GM10248 (cell line): ENCODE results near the gene MYOZ2.
"Not testable (repeated sequence)": the region's sequence is repeated elsewhere in the genome, so short reads cannot be mapped to it uniquely, and the experiment has no call there.

Source experiments
- CTCF ChIA-PET: fragments of 300-600 bp; sonication (Branson Sonifier 250); formaldehyde crosslinking; extraction: SDS; loops from one replicate; lab custom pipeline; 2021; ENCODE audit warnings: antibody characterized with exemption; lab: Yijun Ruan, JAX
- POLR2A ChIA-PET: fragments of 350-650 bp; sonication (Branson Sonifier 250); formaldehyde crosslinking; extraction: SDS; loops from one replicate; lab custom pipeline; 2020; ENCODE audit warnings: antibody characterized with exemption; lab: Yijun Ruan, JAX
- DNase-seq: peaks from one replicate; pipeline ENCODE4 v3.0.0; 2012; ENCODE audit errors: extremely low spot score
- CTCF ChIP-seq: IDR thresholded peaks from 2 replicates; pipeline ENCODE4 v1.5.1; 2012; ENCODE audit warnings: mild to moderate bottlenecking, low read depth; ENCODE audit errors: extremely low read depth, missing control alignments, control extremely low read depth

MYOZ2 gene

GRCh38 chr4:119142833-119143232, 7.2 kb downstream of the MYOZ2 start:
- ChIA-PET POLR2A (no interaction called here), CTCF (no interaction called here)
- no peak for TF ChIP-seq CTCF
- DNase-seq, result no peak

- CTCF ChIA-PET, result interaction anchor here (0.9 kb wide), 1 partner anchor 20 kb away, joined by 3 read pairs; no protein-coding TSS in a partner anchor
- DNase-seq, POLR2A ChIA-PET: not testable (repeated sequence)
Observed at GRCh38 chr4:119143341-119143740, 7.7 kb downstream of the MYOZ2 start.

GRCh38 chr4:119149110-119149509, 13.5 kb downstream of the MYOZ2 start:
- no peak for DNase-seq
- no peak for TF ChIP-seq CTCF
- CTCF ChIA-PET, result interaction anchor here (0.7 to 1.0 kb wide), 2 partner anchors 9 to 12 kb away, joined by 4 read pairs; no protein-coding TSS in a partner anchor
- POLR2A ChIA-PET, result no interaction called here

GRCh38 chr4:119151161-119151560, 15.5 kb downstream of the MYOZ2 start:
- ChIA-PET POLR2A (no interaction called here), CTCF (no interaction called here)
- no peak for DNase-seq
- no peak for TF ChIP-seq CTCF

GRCh38 chr4:119152741-119153140, 17.1 kb downstream of the MYOZ2 start:
- no peak for TF ChIP-seq CTCF
- POLR2A ChIA-PET, result no interaction called here
- DNase-seq, result no peak
- CTCF ChIA-PET, result interaction anchor here (0.9 to 1.3 kb wide), 2 partner anchors 13 to 15 kb away, joined by 3 read pairs; no protein-coding TSS in a partner anchor

GRCh38 chr4:119162174-119162573, 26.5 kb downstream of the MYOZ2 start:
- DNase-seq, result no peak
- ChIA-PET CTCF (no interaction called here), POLR2A (no interaction called here)
- no peak for TF ChIP-seq CTCF

- ChIA-PET POLR2A (no interaction called here), CTCF (interaction anchor here (0.8 to 1.2 kb wide), 3 partner anchors 10 to 125 kb away, joined by 3 read pairs; no protein-coding TSS in a partner anchor)
- DNase-seq, result no peak
- no peak for TF ChIP-seq CTCF
Observed at GRCh38 chr4:119165767-119166166, 30.1 kb downstream of the MYOZ2 start.
